KMS-11 (cell line): ENCODE measurements around the gene WDR86.

Experiments
- H2AFZ ChIP-seq: fragments of 200-600 bp; sonication (generic); 2 replicates; pipeline ENCODE4 v1.6.1; 2016; ENCODE audit warnings: antibody characterized with exemption, mixed run types, low read depth
- H3K27ac ChIP-seq: fragments of 200-600 bp; sonication (generic); 2 replicates; pipeline ENCODE4 v1.6.1; 2016; ENCODE audit warnings: mild to moderate bottlenecking, mixed run types
- H3K27me3 ChIP-seq: fragments of 200-600 bp; sonication (generic); 2 replicates; pipeline ENCODE4 v1.6.1; 2017; ENCODE audit warnings: mild to moderate bottlenecking, low read depth, mixed run types, moderate library complexity; ENCODE audit not compliant: insufficient read depth
- H3K36me3 ChIP-seq: fragments of 200-600 bp; sonication (generic); 2 replicates; pipeline ENCODE4 v1.6.1; 2017; ENCODE audit warnings: mild to moderate bottlenecking, mixed run types; ENCODE audit not compliant: insufficient read depth
- H3K4me1 ChIP-seq: fragments of 200-600 bp; sonication (generic); 2 replicates; pipeline ENCODE4 v1.6.1; 2016; ENCODE audit warnings: mild to moderate bottlenecking, low read depth, mixed run types; ENCODE audit not compliant: poor library complexity, severe bottlenecking
- H3K4me2 ChIP-seq: fragments of 200-600 bp; sonication (generic); 2 replicates; pipeline ENCODE4 v1.7.0; 2016; ENCODE audit warnings: mild to moderate bottlenecking, mixed run types
- H3K4me3 ChIP-seq: fragments of 200-600 bp; sonication (generic); IDR thresholded peaks from 2 replicates; pipeline ENCODE4 v1.6.1; 2017; ENCODE audit warnings: low read depth, low read length, mixed read lengths; ENCODE audit not compliant: insufficient read depth
- H3K79me2 ChIP-seq: fragments of 200-600 bp; sonication (generic); 2 replicates; pipeline ENCODE4 v1.6.1; 2016; ENCODE audit warnings: low read depth, mixed run types; ENCODE audit not compliant: insufficient read depth
- H3K9ac ChIP-seq: fragments of 200-600 bp; sonication (generic); 2 replicates; pipeline ENCODE4 v1.6.1; 2016; ENCODE audit warnings: mild to moderate bottlenecking, mixed run types
- H4K20me1 ChIP-seq: fragments of 200-600 bp; sonication (generic); 2 replicates; pipeline ENCODE4 v1.6.1; 2016; ENCODE audit warnings: mild to moderate bottlenecking, mixed run types; ENCODE audit not compliant: insufficient read depth
- TF ChIP-seq, protein P1 (sequence below): fragments of 200-600 bp; sonication (generic); conservative IDR thresholded peaks from 2 replicates; pipeline ENCODE4 v1.6.1; 2017; ENCODE audit warnings: low read depth, mild to moderate bottlenecking, antibody characterized with exemption, low read length, moderate library complexity, mixed read lengths

Gene WDR86

DNA sequence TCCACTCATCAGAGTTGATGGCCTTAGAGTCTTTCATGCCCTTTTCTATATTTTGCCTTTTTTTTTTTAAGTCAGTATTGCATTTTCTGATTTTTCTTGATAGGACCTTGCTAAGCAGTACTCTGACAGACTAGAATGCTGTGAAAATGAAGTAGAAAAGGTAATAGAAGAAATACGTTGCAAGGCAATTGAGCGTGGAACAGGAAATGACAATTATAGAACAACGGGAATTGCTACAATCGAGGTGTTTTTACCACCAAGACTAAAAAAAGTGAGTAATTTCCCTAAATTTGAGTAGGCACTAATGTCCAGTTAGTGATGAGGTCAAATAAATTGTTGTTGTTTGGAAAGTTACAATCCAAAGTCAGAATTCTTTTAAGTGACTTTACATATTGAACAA is 60.9 kb downstream of the WDR86 start:
- TF ChIP-seq, protein P1, sequence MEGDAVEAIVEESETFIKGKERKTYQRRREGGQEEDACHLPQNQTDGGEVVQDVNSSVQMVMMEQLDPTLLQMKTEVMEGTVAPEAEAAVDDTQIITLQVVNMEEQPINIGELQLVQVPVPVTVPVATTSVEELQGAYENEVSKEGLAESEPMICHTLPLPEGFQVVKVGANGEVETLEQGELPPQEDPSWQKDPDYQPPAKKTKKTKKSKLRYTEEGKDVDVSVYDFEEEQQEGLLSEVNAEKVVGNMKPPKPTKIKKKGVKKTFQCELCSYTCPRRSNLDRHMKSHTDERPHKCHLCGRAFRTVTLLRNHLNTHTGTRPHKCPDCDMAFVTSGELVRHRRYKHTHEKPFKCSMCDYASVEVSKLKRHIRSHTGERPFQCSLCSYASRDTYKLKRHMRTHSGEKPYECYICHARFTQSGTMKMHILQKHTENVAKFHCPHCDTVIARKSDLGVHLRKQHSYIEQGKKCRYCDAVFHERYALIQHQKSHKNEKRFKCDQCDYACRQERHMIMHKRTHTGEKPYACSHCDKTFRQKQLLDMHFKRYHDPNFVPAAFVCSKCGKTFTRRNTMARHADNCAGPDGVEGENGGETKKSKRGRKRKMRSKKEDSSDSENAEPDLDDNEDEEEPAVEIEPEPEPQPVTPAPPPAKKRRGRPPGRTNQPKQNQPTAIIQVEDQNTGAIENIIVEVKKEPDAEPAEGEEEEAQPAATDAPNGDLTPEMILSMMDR = no peak
- no peaks in the 10 kb centered on the region for H3K27me3 ChIP-seq
- no peak overlapping the region for H3K4me3 ChIP-seq
- peaks cover 11% of the 10 kb centered on the region for H3K4me1 ChIP-seq
- no peaks in the 10 kb centered on the region for H3K36me3 ChIP-seq
- no peaks in the 10 kb centered on the region for H3K79me2 ChIP-seq
- H3K4me2 ChIP-seq = peak overlapping the region; percentile 7; the same call in 1 of the 2 replicates
- H3K27ac ChIP-seq = no peak overlapping the region
- H3K9ac ChIP-seq = no peak overlapping the region
- no peaks in the 10 kb centered on the region for H4K20me1 ChIP-seq
- H2AFZ ChIP-seq = no peak overlapping the region

DNA sequence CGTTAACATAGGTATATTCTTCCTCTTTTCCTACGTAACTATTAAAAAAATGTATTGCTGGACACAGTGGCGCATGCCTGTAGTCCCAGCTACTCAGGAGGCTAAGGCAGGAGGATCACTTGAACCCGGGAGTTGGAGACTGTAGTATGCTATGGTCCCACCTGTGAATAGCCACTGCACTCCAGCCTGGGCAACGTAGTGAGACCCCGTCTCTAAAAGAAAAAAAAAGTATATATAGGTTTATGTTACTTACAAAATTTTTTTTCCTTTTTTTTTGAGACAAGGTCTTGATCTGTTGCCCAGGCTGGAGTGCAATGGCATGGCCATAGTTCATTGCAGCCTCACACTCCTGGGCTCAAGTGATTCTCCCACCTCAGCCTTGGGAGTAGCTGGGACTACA is 62.6 kb downstream of the WDR86 start:
- H3K9ac ChIP-seq = no peak overlapping the region
- no peaks in the 10 kb centered on the region for H3K27me3 ChIP-seq
- H3K4me3 ChIP-seq = no peak overlapping the region
- H4K20me1 ChIP-seq = no peaks in the 10 kb centered on the region
- H3K4me1 ChIP-seq = peaks cover 23% of the 10 kb centered on the region
- no peak overlapping the region for H2AFZ ChIP-seq
- H3K79me2 ChIP-seq = no peaks in the 10 kb centered on the region
- H3K4me2 ChIP-seq = no peak overlapping the region
- H3K27ac ChIP-seq = no peak overlapping the region
- TF ChIP-seq, protein P1 = no peak
- no peaks in the 10 kb centered on the region for H3K36me3 ChIP-seq

DNA sequence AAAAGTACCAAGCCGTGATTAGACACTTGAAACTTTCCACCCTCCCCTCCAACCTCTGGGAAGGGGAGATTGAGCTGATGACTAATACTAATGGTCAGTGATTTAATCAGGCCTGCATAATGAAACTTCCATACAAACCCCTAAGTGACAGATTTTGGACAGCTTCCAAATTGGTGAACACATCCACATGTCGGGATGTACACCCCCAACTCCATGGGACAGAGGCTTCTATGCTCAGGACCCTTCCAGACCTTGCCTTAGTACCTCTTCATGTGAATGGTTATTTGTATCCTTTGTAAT is 63.4 kb downstream of the WDR86 start:
- H3K79me2 ChIP-seq = no peaks in the 10 kb centered on the region
- no peak overlapping the region for H3K9ac ChIP-seq
- no peak overlapping the region for H3K27ac ChIP-seq
- H2AFZ ChIP-seq = no peak overlapping the region
- H3K27me3 ChIP-seq = no peaks in the 10 kb centered on the region
- no peaks in the 10 kb centered on the region for H3K36me3 ChIP-seq
- no peak overlapping the region for H3K4me2 ChIP-seq
- peaks cover 23% of the 10 kb centered on the region for H3K4me1 ChIP-seq
- H3K4me3 ChIP-seq = no peak overlapping the region
- no peaks in the 10 kb centered on the region for H4K20me1 ChIP-seq
- TF ChIP-seq, protein P1 = no peak

DNA sequence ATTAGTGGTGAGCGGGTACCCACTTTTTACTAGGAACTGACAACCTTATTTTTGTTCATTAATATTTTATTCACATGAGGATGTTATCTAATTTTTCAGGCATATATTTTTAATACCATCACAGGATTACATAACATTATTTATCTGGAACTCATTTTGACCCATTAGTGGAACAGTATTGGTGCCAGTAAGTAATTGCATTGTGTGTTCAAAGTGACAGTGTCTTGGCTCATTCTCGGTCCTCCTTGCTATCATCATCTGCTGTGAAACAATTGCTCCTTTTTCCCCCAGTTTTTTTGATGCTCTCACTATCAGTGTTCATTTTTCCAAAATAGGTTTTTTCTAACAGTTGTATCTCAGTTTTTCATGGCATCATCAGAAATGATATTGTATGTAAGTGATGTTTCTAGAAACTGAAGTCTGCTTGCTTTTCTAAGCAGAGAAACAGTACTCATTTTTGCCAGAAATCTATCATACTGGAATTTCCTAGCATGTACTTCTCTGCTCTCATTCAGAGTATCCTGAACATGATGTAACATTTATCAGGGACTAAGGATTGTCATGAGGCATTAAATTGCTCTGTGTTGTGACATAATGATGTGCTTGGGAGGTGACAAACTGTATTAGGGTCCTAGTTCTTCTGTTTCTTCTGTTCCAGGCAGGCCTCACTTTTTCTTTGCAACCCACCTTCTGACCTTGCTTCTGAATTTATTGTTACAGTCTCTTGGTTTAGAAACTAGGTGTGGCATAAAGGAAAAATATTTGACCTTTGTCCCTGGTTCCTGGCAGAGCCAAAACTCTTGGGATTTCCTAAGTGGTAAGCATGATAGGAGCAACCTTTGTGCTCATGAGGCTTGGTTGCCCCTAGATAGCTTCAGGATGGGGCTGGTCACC is 64.0 kb downstream of the WDR86 start:
- Histone ChIP-seq H2AFZ (no peak overlapping the region), H3K79me2 (no peaks in the 10 kb centered on the region), H3K27ac (no peak overlapping the region), H3K4me2 (no peak overlapping the region), H3K9ac (no peak overlapping the region), H4K20me1 (no peaks in the 10 kb centered on the region), H3K27me3 (no peaks in the 10 kb centered on the region), H3K36me3 (no peaks in the 10 kb centered on the region), H3K4me3 (no peak overlapping the region), H3K4me1 (peaks cover 26% of the 10 kb centered on the region)
- TF ChIP-seq, protein P1 = no peak
